ENCODE results near the gene MALT1. TPM values are rescaled to one million over a fixed set of nuclear protein-coding genes. Genes with fewer than 3 reads are reported as not detected.
A peak's percentile ranks its signal among the peaks of the same experiment; 100 is the strongest.
"Not testable (repeated sequence)": the region's sequence is repeated elsewhere in the genome, so short reads cannot be mapped to it uniquely, and the experiment has no call there.

Gene MALT1
- total and polyA plus RNA-seq, 11 donors = 5.4 to 18.3 (median 10.4) TPM

DNA sequence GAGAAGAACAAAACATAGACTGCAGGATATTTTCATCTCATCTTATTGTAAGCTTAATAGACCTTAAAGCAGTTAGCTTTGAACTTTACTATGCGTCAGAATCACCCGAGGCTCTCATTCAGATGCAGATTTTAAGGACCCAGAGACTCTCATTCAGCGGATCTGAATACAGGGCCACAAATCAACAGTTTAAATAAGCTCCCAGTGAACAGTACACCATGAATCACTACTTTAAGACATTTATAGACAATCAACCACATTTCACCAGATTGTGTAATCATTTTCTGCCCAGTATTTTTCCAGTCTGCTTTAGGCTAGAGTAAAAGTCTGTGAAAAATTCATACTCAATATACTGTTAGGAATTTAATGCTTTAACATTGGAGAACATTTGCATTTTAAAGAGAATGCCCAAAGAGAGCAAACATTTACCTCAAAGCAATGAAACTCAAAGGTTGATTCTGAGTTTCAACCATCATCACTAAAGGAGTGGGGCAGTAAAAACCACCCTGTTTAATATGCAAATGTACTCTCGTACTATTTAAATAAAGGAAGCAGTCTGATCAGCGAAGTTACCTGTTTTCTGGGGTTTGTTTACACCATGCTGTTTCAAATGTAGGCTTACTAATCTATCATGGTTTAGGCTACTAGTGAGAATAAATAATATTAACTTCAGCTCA is 31.4 kb upstream of the MALT1 start:
- no peak overlapping the region for H3K27ac ChIP-seq
- intact Hi-C loops (cut with DNase I) = loop anchor here in 1 of 10 donors (10.0 kb wide), 1 partner anchor 45 kb away; no protein-coding TSS in a partner anchor
- no peaks in the 10 kb centered on the region for H3K36me3 ChIP-seq

DNA sequence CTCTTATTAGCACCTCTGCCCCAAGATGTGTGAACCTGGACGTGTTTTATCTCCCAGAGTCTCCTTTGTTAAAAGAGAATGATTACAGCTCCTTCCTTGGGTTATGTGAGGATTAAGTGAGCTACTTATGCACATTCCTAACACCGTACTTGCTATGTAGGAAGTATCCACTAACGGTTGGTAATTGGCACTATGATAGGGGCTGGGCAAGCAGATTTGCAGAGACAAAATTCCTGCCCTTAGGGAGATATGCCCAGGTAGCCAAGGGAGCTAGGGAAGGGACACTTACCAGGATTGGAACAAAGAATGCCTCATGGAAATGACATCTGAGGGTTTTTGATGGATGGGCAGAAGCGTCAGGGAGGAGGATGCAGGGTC is 30.8 kb upstream of the MALT1 start:
- H3K9me3 ChIP-seq = no peaks in the 10 kb centered on the region
- no peaks in the 10 kb centered on the region for H3K36me3 ChIP-seq
- no peak overlapping the region for H3K4me3 ChIP-seq
- TF ChIP-seq, protein P1, sequence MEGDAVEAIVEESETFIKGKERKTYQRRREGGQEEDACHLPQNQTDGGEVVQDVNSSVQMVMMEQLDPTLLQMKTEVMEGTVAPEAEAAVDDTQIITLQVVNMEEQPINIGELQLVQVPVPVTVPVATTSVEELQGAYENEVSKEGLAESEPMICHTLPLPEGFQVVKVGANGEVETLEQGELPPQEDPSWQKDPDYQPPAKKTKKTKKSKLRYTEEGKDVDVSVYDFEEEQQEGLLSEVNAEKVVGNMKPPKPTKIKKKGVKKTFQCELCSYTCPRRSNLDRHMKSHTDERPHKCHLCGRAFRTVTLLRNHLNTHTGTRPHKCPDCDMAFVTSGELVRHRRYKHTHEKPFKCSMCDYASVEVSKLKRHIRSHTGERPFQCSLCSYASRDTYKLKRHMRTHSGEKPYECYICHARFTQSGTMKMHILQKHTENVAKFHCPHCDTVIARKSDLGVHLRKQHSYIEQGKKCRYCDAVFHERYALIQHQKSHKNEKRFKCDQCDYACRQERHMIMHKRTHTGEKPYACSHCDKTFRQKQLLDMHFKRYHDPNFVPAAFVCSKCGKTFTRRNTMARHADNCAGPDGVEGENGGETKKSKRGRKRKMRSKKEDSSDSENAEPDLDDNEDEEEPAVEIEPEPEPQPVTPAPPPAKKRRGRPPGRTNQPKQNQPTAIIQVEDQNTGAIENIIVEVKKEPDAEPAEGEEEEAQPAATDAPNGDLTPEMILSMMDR (IDR thresholded peaks at IDR 0.05) = no peak
- no peak for TF ChIP-seq POLR2A (IDR thresholded peaks at IDR 0.05)
- DNase-seq = no peak
- intact Hi-C loops (cut with DNase I) = loop anchor here in 1 of 10 donors (10.0 kb wide), 1 partner anchor 46 kb away; no protein-coding TSS in a partner anchor
- H3K27me3 ChIP-seq = no peaks in the 10 kb centered on the region
- no peak for ATAC-seq
- WGBS, 4 donors = 79 to 87% (median 84%) methylated on average over 4 of the region's 4 CpGs
- H3K4me1 ChIP-seq = peaks cover 0 to 25% (median 6%) of the 10 kb centered on the region in 12 donors
- H3K27ac ChIP-seq = no peak overlapping the region

More for the DNA sequence above, 31.4 kb upstream of the MALT1 start:
- Histone ChIP-seq H3K27me3 (no peaks in the 10 kb centered on the region), H3K4me3 (no peak overlapping the region), H3K9me3 (no peaks in the 10 kb centered on the region), H3K4me1 (peaks cover 0 to 20% (median 6%) of the 10 kb centered on the region in 12 donors)
- TF ChIP-seq, protein P1 (IDR thresholded peaks at IDR 0.05) = no peak
- TF ChIP-seq POLR2A (IDR thresholded peaks at IDR 0.05) = no peak
- DNase-seq (no peak), ATAC-seq (no peak)
- WGBS, 4 donors = 82 to 88% (median 85%) methylated on average over 5 of the region's 5 CpGs

DNA sequence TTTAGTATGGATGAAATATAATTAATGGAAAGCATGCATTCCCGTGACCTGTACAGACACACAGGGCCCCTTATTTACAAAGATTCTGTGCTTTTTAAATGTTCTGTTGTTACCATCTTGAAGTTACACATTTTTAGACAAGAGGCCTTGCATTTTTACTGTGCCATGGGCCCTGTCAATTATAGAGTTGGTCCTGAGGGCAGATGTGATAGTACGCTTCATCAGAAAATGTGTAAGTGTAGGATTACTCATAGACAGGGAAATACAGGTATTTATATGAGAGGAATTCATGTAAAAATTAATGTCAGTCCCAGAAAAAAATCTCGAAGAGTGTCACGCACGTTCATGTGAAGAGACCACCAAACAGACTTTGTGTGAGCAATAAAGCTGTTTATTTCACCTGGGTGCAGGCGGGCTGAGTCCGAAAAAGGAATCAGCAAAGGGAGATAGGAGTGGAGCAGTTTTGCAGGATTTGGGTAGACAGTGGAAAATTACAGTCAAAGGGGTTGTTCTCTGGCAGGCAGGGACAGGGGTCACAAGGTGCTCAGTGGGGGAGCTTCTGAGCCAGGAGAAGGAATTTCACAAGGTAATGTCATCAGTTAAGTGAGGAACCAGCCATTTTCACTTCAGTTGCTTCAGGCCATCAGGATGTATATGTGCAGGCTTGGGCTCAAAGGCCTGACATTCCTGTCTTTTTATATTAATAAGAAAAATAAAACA is 30.2 kb upstream of the MALT1 start:
- Histone ChIP-seq H3K4me3 (no peak overlapping the region), H3K4me1 (peaks cover 0 to 27% (median 6%) of the 10 kb centered on the region in 12 donors), H3K27ac (no peak overlapping the region), H3K9me3 (no peaks in the 10 kb centered on the region), H3K36me3 (no peaks in the 10 kb centered on the region), H3K27me3 (no peaks in the 10 kb centered on the region)
- ATAC-seq (no peak), DNase-seq (no peak)
- WGBS, 4 donors = 91 to 93% (median 92%) methylated on average over 7 of the region's 7 CpGs
- intact Hi-C loops (cut with DNase I) = loop anchor here in 1 of 10 donors (10.0 kb wide), 1 partner anchor 46 kb away; no protein-coding TSS in a partner anchor
- TF ChIP-seq, protein P1 (IDR thresholded peaks at IDR 0.05) = no peak
- no peak for TF ChIP-seq POLR2A (IDR thresholded peaks at IDR 0.05)

DNA sequence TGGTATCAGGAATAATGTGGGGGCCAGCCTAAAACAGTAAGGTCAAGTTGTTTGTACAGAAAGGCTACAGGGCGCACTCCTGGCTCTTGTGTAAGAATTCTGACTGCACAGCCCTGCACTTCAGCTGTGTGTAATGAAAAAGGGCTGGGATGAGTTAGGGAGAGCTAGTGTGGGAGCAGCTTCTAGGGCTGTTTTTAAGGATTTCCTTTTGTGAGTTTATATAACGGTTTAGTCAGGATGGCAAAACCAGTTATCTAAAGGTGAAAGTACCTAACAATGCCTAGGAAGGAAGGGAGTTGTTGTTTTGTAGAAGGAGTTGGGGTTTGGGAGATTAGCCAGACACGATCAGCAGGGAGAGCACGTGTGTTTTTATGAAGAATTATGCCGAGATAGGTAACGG is 27.7 kb upstream of the MALT1 start:
- ATAC-seq = peak in 1 of 4 donors; percentile 84
- H3K9me3 ChIP-seq, DNase-seq, H3K36me3 ChIP-seq, H3K4me3 ChIP-seq, H3K27me3 ChIP-seq: not testable (repeated sequence)
- 68 to 76% (median 72%) methylated on average over 6 of the region's 6 CpGs for WGBS, 4 donors
- Histone ChIP-seq H3K4me1 (peaks cover 0 to 27% (median 5%) of the 10 kb centered on the region in 12 donors), H3K27ac (peak overlapping the region in 10 of 12 donors; percentile 40 to 71 (median 60))
- intact Hi-C loops (cut with DNase I) = loop anchor here in 1 of 10 donors (10.0 kb wide), 1 partner anchor 49 kb away; no protein-coding TSS in a partner anchor
